Kidney epithelial cell (primary cell): ENCODE data around the gene COL9A3. TPM values are rescaled to one million over a fixed set of nuclear protein-coding genes. Genes with fewer than 3 reads are reported as not detected.

ENCODE experiments used
- DNase-seq: peaks from one replicate; pipeline ENCODE4 v3.0.0-alpha.2; 2010; ENCODE audit warnings: low read depth
- H3K27me3 ChIP-seq: 2 replicates; pipeline ENCODE4 v1.6.0; 2011; ENCODE audit warnings: low read length; ENCODE audit not compliant: control insufficient read depth, insufficient read depth
- H3K36me3 ChIP-seq: 2 replicates; pipeline ENCODE4 v1.5.1; 2011; ENCODE audit warnings: low read length; ENCODE audit not compliant: control insufficient read depth, insufficient read depth
- H3K4me3 ChIP-seq: 2 replicates; pipeline ENCODE4 v1.5.1; 2011; ENCODE audit warnings: low read depth, mild to moderate bottlenecking, control low read depth, low read length
- total RNA-seq: library from RNA; depleted of rRNA; stranded (reverse); fragments of >200 nt; gene quantifications from 2 replicates; pipeline ENCODE4 v1.2.3, GENCODE V29; 2015
- TF ChIP-seq, protein P1 (sequence below): IDR thresholded peaks from 2 replicates; pipeline ENCODE4 v1.5.1; 2011; ENCODE audit warnings: mild to moderate bottlenecking, moderate library complexity, low read length, control low read depth, inconsistent platforms; ENCODE audit not compliant: insufficient read depth, poor library complexity, severe bottlenecking

COL9A3 gene
- total RNA-seq, 1 donor from 2014 or later, result 10.4 TPM

DNA sequence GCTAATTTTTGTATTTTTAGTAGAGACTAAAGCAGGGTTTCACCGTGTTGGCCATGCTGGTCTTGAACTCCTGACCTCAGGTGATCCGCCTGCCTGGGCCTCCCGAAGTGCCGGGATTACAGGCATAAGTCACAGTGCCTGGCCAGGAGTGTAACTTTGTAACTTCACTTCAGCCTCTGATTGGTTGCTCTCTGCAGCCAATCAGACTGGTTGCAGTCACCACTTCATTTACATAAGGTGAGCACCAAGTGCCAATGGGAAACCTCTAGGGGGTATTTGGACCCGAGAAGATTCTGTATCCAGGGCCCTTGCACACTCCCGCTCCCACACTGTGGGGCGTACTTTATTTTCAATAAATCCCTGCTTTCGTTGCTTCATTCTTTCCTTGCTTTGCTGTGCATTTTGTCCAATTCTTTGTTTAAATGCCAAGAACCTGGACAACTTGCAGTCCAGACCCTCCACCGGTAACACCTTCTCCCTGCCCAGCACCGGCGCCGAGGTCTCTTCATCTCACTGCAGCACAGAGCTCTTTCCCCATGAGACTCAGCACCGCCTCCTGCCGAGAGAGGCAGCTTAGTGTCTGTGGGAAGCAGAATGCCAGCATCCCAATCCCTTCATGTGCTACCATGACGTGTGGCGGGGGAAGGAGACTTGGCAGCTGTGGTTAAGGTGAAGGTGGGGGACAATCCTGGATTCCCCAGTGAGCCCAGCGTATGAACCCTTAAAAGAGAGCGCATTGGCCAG is 34.5 kb upstream of the COL9A3 start:
- DNase-seq, result no peak
- TF ChIP-seq, protein P1, sequence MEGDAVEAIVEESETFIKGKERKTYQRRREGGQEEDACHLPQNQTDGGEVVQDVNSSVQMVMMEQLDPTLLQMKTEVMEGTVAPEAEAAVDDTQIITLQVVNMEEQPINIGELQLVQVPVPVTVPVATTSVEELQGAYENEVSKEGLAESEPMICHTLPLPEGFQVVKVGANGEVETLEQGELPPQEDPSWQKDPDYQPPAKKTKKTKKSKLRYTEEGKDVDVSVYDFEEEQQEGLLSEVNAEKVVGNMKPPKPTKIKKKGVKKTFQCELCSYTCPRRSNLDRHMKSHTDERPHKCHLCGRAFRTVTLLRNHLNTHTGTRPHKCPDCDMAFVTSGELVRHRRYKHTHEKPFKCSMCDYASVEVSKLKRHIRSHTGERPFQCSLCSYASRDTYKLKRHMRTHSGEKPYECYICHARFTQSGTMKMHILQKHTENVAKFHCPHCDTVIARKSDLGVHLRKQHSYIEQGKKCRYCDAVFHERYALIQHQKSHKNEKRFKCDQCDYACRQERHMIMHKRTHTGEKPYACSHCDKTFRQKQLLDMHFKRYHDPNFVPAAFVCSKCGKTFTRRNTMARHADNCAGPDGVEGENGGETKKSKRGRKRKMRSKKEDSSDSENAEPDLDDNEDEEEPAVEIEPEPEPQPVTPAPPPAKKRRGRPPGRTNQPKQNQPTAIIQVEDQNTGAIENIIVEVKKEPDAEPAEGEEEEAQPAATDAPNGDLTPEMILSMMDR, result no peak
- Histone ChIP-seq H3K4me3 (no peak overlapping the region), H3K27me3 (peaks cover 17% of the 10 kb centered on the region), H3K36me3 (no peaks in the 10 kb centered on the region)

DNA sequence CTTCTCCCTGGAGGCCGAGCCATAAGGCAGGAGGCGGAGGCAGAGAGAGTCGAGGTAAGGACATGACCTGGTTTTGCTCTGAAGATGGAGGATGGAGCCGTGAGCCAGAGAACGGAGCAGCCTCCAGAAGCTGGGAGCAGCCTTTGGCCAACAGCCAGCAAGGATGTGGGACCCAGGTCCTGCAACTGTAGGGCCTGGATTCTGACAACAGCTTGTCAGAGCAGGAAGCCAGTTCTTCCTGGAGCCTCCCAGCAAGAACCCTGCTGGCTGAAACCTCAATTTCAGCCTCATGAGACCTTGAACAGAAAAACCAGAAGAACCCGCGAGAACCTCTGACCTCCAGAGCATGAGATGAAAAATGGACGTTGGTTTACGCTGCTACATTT is 34.0 kb upstream of the COL9A3 start:
- Histone ChIP-seq H3K27me3 (peaks cover 17% of the 10 kb centered on the region), H3K36me3 (no peaks in the 10 kb centered on the region), H3K4me3 (no peak overlapping the region)
- DNase-seq, result no peak
- TF ChIP-seq, protein P1, result no peak

DNA sequence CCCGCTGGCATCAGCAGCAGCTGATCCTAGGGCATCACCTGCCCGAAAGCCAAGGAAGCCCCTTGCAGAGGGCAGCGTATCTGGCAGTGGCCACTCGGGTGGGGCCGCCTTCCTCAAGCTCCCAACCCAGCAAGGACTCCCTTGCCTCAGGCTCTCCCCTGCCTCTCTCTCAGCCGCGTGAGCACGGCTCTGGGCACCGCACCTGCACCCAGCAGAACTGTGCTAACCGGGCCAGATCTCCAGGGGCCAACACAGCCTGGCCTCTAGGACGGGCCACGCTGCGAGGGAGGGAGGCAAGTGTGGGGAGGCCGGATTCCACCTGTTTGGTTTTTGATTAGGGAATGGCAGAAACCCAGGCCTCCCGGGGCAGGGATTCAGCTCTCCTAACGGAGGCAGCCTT is 32.4 kb upstream of the COL9A3 start:
- Histone ChIP-seq H3K4me3 (no peak overlapping the region), H3K36me3 (no peaks in the 10 kb centered on the region), H3K27me3 (peaks cover 18% of the 10 kb centered on the region)
- no peak for DNase-seq
- TF ChIP-seq, protein P1, result no peak

DNA sequence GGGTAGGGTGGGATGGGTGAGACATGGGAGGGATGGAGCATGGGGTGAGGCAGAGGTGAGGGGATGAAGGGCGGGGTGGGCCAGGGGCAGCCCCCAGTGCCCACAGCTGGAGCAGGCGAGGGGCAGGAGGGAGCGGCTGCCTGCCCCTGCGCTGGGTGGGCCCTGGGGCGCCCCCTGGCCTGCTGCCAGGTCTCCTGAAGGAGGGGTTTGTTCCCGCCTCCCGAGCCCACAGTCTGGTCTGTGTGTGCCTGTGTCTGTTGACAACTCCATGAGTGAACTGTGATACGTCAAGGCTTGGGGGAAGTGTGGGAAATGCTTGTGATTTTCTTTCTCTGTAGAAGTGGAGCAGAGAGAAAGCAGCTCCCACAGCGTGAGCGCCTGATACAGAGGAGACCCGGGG is 31.5 kb upstream of the COL9A3 start:
- no peak for DNase-seq
- H3K4me3 ChIP-seq, result no peak overlapping the region
- TF ChIP-seq, protein P1, result no peak

DNA sequence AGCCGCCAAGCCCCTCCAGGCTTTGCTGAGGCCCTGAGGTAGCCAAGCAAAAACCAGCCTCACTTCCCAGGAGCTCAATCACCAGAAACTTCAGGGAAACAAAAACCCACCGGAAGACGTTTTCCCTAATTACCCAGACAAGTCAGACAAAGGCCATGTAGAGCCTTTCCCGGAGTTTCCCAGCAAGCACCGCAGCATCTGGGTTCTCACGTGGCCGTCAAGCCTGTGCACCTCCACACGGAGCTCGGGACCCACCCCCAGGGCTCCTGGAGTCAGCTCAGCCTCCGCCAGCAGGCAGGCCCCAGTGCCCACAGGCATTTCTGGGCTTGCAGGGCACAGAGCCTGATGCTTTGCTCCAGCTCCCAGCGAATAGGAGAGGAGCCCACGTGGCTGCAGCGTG is 30.7 kb upstream of the COL9A3 start:
- peaks cover 9% of the 10 kb centered on the region for H3K27me3 ChIP-seq
- TF ChIP-seq, protein P1, result no peak
- no peak for DNase-seq
- H3K4me3 ChIP-seq, result no peak overlapping the region
- no peaks in the 10 kb centered on the region for H3K36me3 ChIP-seq

More for the DNA sequence above, 31.5 kb upstream of the COL9A3 start:
- peaks cover 14% of the 10 kb centered on the region for H3K27me3 ChIP-seq
- H3K36me3 ChIP-seq, result no peaks in the 10 kb centered on the region

DNA sequence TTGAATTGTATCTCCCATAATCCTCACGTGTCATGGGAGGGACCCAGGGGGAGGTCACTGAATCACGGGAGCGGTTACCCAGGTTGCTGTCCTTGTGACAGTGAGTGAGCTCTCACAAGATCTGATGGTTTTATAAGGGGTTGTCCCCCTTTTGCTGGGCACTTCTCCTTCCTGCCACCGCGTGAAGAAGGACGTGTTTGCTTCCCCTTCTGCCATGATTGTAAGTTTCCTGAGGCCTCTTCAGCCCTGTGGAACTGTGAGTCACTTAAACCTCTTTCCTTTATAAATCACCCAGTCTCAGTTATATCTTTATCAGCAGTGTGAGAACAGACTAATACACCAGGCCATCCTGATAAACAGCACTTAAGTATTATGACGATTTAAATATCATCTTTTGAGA is 29.5 kb upstream of the COL9A3 start:
- DNase-seq, result no peak
- H3K27me3 ChIP-seq, result peaks cover 9% of the 10 kb centered on the region
- TF ChIP-seq, protein P1, result no peak
- H3K36me3 ChIP-seq, result no peaks in the 10 kb centered on the region
- no peak overlapping the region for H3K4me3 ChIP-seq
